Endodermal cell (in vitro differentiated cells): ENCODE results near the gene FBXL7. TPM values are rescaled to one million over a fixed set of nuclear protein-coding genes. Genes with fewer than 3 reads are reported as not detected.

Source experiments
- DNase-seq: peaks from one replicate; pipeline ENCODE4 v3.0.0-alpha.2; 2017
- H3K27ac ChIP-seq: 2 replicates; pipeline ENCODE4 v1.5.1; 2013; ENCODE audit warnings: mild to moderate bottlenecking, low read depth, low read length, moderate library complexity
- H3K27me3 ChIP-seq: 2 replicates; pipeline ENCODE4 v1.6.1; 2013; ENCODE audit warnings: mild to moderate bottlenecking, low read length, moderate library complexity; ENCODE audit not compliant: insufficient read depth, control insufficient read depth, poor library complexity, severe bottlenecking
- H3K36me3 ChIP-seq: 2 replicates; pipeline ENCODE4 v1.7.0; 2013; ENCODE audit warnings: mild to moderate bottlenecking, low read length, moderate library complexity; ENCODE audit not compliant: control insufficient read depth, insufficient read depth
- H3K4me1 ChIP-seq: one replicate; pipeline ENCODE4 v1.7.0; 2013; ENCODE audit warnings: low read length; ENCODE audit not compliant: control insufficient read depth, insufficient read depth
- H3K4me3 ChIP-seq: 2 replicates; pipeline ENCODE4 v1.5.1; 2013; ENCODE audit warnings: mild to moderate bottlenecking, low read length, moderate library complexity
- H3K9ac ChIP-seq: 2 replicates; pipeline ENCODE4 v1.6.1; 2013; ENCODE audit warnings: mild to moderate bottlenecking, low read length, moderate library complexity; ENCODE audit not compliant: poor library complexity, severe bottlenecking; ENCODE audit errors: extremely low read depth
- H3K9me3 ChIP-seq: 2 replicates; pipeline ENCODE4 v1.6.1; 2013; ENCODE audit warnings: mild to moderate bottlenecking, low read length, moderate library complexity; ENCODE audit not compliant: control insufficient read depth
- H3K27ac Mint-ChIP-seq: 2 replicates; pipeline ENCODE4 v1.8.0; 2020; ENCODE audit warnings: mixed read lengths
- H3K27me3 Mint-ChIP-seq: 2 replicates; pipeline ENCODE4 v1.8.0; 2021; ENCODE audit warnings: mild to moderate bottlenecking, mixed read lengths; ENCODE audit not compliant: insufficient read depth
- H3K36me3 Mint-ChIP-seq: 2 replicates; pipeline ENCODE4 v1.8.0; 2020; ENCODE audit warnings: low read depth, mixed read lengths
- H3K4me1 Mint-ChIP-seq: 2 replicates; pipeline ENCODE4 v1.8.0; 2020; ENCODE audit warnings: mixed read lengths
- H3K4me3 Mint-ChIP-seq: 2 replicates; pipeline ENCODE4 v1.8.0; 2020; ENCODE audit warnings: mild to moderate bottlenecking, moderate library complexity, mixed read lengths
- H3K9me3 Mint-ChIP-seq: 2 replicates; pipeline ENCODE4 v1.8.0; 2020; ENCODE audit warnings: mild to moderate bottlenecking, mixed read lengths
- CTCF ChIP-seq: fragments of 200-600 bp; sonication (generic); conservative IDR thresholded peaks from 2 replicates; pipeline ENCODE4 v1.5.0; 2021; ENCODE audit warnings: antibody characterized with exemption, mild to moderate bottlenecking
- WGBS, 2 experiments: methylation state at CpG; one replicate each; pipeline versions ENCODE4 v1.1.5 to v1.1.7; 2013; ENCODE audit warnings: missing lambda C conversion rate in 2 of 2, mixed read lengths in 1 of 2; ENCODE audit not compliant: insufficient coverage in 1 of 2, insufficient read length in 1 of 2; 5-methylcytosine and 5-hydroxymethylcytosine counted together
- total RNA-seq, 2 donors: library from RNA; stranded (reverse); fragmentation: NEBNext Ultra II Directional in 1 of 2; extraction: Animal tissue kit (Norgen Biotek cat#: 25700) in 1 of 2; gene quantifications; 2 replicates in 1 of 2; 3 replicates in 1 of 2; pipeline ENCODE4 v1.2.1, GENCODE V29; 2021

The FBXL7 gene
- total RNA-seq, 2 donors from 2014 or later = 12.9 to 13.2 TPM

- H3K27me3 ChIP-seq = no peaks in the 10 kb centered on the region
- H3K9me3 ChIP-seq = no peaks in the 10 kb centered on the region
- Mint-ChIP-seq H3K4me1 (no peaks in the 10 kb centered on the region), H3K27ac (no peak overlapping the region), H3K36me3 (peaks cover 22% of the 10 kb centered on the region), H3K4me3 (no peak overlapping the region), H3K9me3 (no peaks in the 10 kb centered on the region), H3K27me3 (no peaks in the 10 kb centered on the region)
- H3K27ac ChIP-seq = no peak overlapping the region
- H3K4me1 ChIP-seq = no peaks in the 10 kb centered on the region
- H3K9ac ChIP-seq = no peak overlapping the region
- H3K4me3 ChIP-seq = no peak overlapping the region
- TF ChIP-seq CTCF = no peak
- no peak for DNase-seq
- H3K36me3 ChIP-seq = no peaks in the 10 kb centered on the region
These were observed 13.9 kb downstream of the FBXL7 start for GRCh38 chr5:15513911-15514310.

- no peak overlapping the region for H3K9ac ChIP-seq
- no peaks in the 10 kb centered on the region for H3K4me1 Mint-ChIP-seq
- no peaks in the 10 kb centered on the region for H3K4me1 ChIP-seq
- H3K36me3 Mint-ChIP-seq = peaks cover 22% of the 10 kb centered on the region
- no peaks in the 10 kb centered on the region for H3K9me3 ChIP-seq
- H3K27ac Mint-ChIP-seq = no peak overlapping the region
- WGBS, 2 experiments = 88% methylated on average over 1 of the region's 1 CpG; no CpG with 5 or more reads in 1 of the 2 experiments
- no peaks in the 10 kb centered on the region for H3K36me3 ChIP-seq
- TF ChIP-seq CTCF = no peak
- no peak overlapping the region for H3K27ac ChIP-seq
- no peak for DNase-seq
- H3K27me3 Mint-ChIP-seq = no peaks in the 10 kb centered on the region
- no peaks in the 10 kb centered on the region for H3K27me3 ChIP-seq
- H3K4me3 Mint-ChIP-seq = no peak overlapping the region
- H3K9me3 Mint-ChIP-seq = no peaks in the 10 kb centered on the region
- no peak overlapping the region for H3K4me3 ChIP-seq
These were observed 15.2 kb downstream of the FBXL7 start for GRCh38 chr5:15515229-15515628.

- Mint-ChIP-seq H3K4me3 (no peak overlapping the region), H3K36me3 (peaks cover 22% of the 10 kb centered on the region), H3K4me1 (no peaks in the 10 kb centered on the region), H3K27ac (no peak overlapping the region), H3K27me3 (no peaks in the 10 kb centered on the region), H3K9me3 (no peaks in the 10 kb centered on the region)
- no peaks in the 10 kb centered on the region for H3K9me3 ChIP-seq
- WGBS, 2 experiments = 93 to 96% methylated on average over 9 to 12 of the region's 12 CpGs
- no peak overlapping the region for H3K4me3 ChIP-seq
- H3K4me1 ChIP-seq = no peaks in the 10 kb centered on the region
- no peaks in the 10 kb centered on the region for H3K36me3 ChIP-seq
- no peak overlapping the region for H3K9ac ChIP-seq
- no peaks in the 10 kb centered on the region for H3K27me3 ChIP-seq
- DNase-seq = no peak
- H3K27ac ChIP-seq = no peak overlapping the region
- no peak for TF ChIP-seq CTCF
These were observed 16.5 kb downstream of the FBXL7 start for GRCh38 chr5:15516486-15516885.
